SU-DHL-6 (cell line): ENCODE measurements around the gene MTHFR.

Experiments
- EZH2phosphoT487 ChIP-seq: fragments of 200-600 bp; sonication (generic), shearing (Covaris generic); conservative IDR thresholded peaks from 2 replicates; pipeline ENCODE4 v1.6.1; 2018; ENCODE audit warnings: mild to moderate bottlenecking, antibody characterized with exemption, low read length, moderate library complexity, mixed read lengths
- TF ChIP-seq, protein P1 (sequence below): fragments of 200-600 bp; sonication (generic); IDR thresholded peaks from one replicate; pipeline ENCODE4 v1.5.1; 2017; ENCODE audit warnings: antibody characterized with exemption, mild to moderate bottlenecking, low read length, moderate library complexity; ENCODE audit not compliant: insufficient read depth, poor library complexity, severe bottlenecking

- TF ChIP-seq, protein P1, sequence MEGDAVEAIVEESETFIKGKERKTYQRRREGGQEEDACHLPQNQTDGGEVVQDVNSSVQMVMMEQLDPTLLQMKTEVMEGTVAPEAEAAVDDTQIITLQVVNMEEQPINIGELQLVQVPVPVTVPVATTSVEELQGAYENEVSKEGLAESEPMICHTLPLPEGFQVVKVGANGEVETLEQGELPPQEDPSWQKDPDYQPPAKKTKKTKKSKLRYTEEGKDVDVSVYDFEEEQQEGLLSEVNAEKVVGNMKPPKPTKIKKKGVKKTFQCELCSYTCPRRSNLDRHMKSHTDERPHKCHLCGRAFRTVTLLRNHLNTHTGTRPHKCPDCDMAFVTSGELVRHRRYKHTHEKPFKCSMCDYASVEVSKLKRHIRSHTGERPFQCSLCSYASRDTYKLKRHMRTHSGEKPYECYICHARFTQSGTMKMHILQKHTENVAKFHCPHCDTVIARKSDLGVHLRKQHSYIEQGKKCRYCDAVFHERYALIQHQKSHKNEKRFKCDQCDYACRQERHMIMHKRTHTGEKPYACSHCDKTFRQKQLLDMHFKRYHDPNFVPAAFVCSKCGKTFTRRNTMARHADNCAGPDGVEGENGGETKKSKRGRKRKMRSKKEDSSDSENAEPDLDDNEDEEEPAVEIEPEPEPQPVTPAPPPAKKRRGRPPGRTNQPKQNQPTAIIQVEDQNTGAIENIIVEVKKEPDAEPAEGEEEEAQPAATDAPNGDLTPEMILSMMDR: no peak
- no peak for TF ChIP-seq EZH2phosphoT487
Observed at GRCh38 chr1:11805422-11806306, at the start of gene MTHFR, which contains the start of gene CLCN6.
